Fibroblast of villous mesenchyme (primary cell): ENCODE data around the gene PIP5KL1. TPM values are rescaled to one million over a fixed set of nuclear protein-coding genes. Genes with fewer than 3 reads are reported as not detected.

Source experiments
- DNase-seq: peaks from one replicate; pipeline ENCODE4 v3.0.0-alpha.2; 2010; ENCODE audit warnings: low read depth
- H3K4me3 ChIP-seq: 2 replicates; pipeline ENCODE4 v1.5.1; 2011; ENCODE audit warnings: low read depth, mild to moderate bottlenecking, low read length
- CTCF ChIP-seq: IDR thresholded peaks from 2 replicates; pipeline ENCODE4 v1.5.1; 2012; ENCODE audit warnings: low read depth, mild to moderate bottlenecking, low read length; ENCODE audit not compliant: insufficient read depth
- total RNA-seq: library from RNA; depleted of rRNA; stranded (reverse); fragments of >200 nt; gene quantifications from 2 replicates; pipeline ENCODE4 v1.2.3, GENCODE V29; 2012

The PIP5KL1 gene
- total RNA-seq, 1 donor: 2.6 TPM

GRCh38 chr9:127915325-127915752, 15.2 kb downstream of the PIP5KL1 start:
- DNase-seq: no peak
- no peak for TF ChIP-seq CTCF
- H3K4me3 ChIP-seq: no peak overlapping the region

- no peak for TF ChIP-seq CTCF
- no peak for DNase-seq
- H3K4me3 ChIP-seq: no peak overlapping the region
These were observed 16.9 kb downstream of the PIP5KL1 start for GRCh38 chr9:127913682-127914081.

GRCh38 chr9:127912882-127913281, 17.7 kb downstream of the PIP5KL1 start:
- TF ChIP-seq CTCF: no peak
- no peak overlapping the region for H3K4me3 ChIP-seq
- no peak for DNase-seq

GRCh38 chr9:127912296-127912695, 18.3 kb downstream of the PIP5KL1 start:
- H3K4me3 ChIP-seq: no peak overlapping the region
- no peak for DNase-seq
- TF ChIP-seq CTCF: no peak

GRCh38 chr9:127910613-127911205, 19.9 kb downstream of the PIP5KL1 start:
- DNase-seq: peak; percentile 61
- peak; percentile 31 for TF ChIP-seq CTCF
- no peak overlapping the region for H3K4me3 ChIP-seq

GRCh38 chr9:127909839-127910273, 20.7 kb downstream of the PIP5KL1 start:
- TF ChIP-seq CTCF: no peak
- no peak overlapping the region for H3K4me3 ChIP-seq
- DNase-seq: no peak

- H3K4me3 ChIP-seq: no peak overlapping the region
- DNase-seq: no peak
- no peak for TF ChIP-seq CTCF
These were observed 22.0 kb downstream of the PIP5KL1 start for GRCh38 chr9:127908660-127908926.
